Activated naive CD4-positive, alpha-beta T cell treated with anti-CD3 and anti-CD28 coated beads, Interleukin-2, amount 10 ng/mL, durations not matched to agents 7 days and 5 days (primary cell): ENCODE measurements around the gene DRC7.
"Not testable (repeated sequence)": the region's sequence is repeated elsewhere in the genome, so short reads cannot be mapped to it uniquely, and the experiment has no call there.

Experiments used
- CTCF ChIA-PET: fragments of 350-600 bp; sonication (Branson Sonifier 250); formaldehyde crosslinking; loops from one replicate; lab custom pipeline; 2021; ENCODE audit warnings: antibody characterized with exemption; lab: Charles Lee
- DNase-seq: peaks from one replicate; pipeline ENCODE4 v3.0.0-alpha.2; 2020
- H3K27ac Mint-ChIP-seq: one replicate; pipeline ENCODE4 v1.8.0; 2021; ENCODE audit warnings: mild to moderate bottlenecking, moderate library complexity, mixed read lengths
- H3K27me3 Mint-ChIP-seq: one replicate; pipeline ENCODE4 v1.8.0; 2021; ENCODE audit warnings: mild to moderate bottlenecking, mixed read lengths
- H3K36me3 Mint-ChIP-seq: one replicate; pipeline ENCODE4 v1.8.0; 2021; ENCODE audit warnings: mixed read lengths
- H3K4me1 Mint-ChIP-seq: one replicate; pipeline ENCODE4 v1.8.0; 2021; ENCODE audit warnings: mixed read lengths
- H3K4me3 Mint-ChIP-seq: one replicate; pipeline ENCODE4 v1.8.0; 2021; ENCODE audit warnings: mild to moderate bottlenecking, moderate library complexity, mixed read lengths
- H3K9me3 Mint-ChIP-seq: one replicate; pipeline ENCODE4 v1.8.0; 2021; ENCODE audit warnings: mixed read lengths

DRC7 gene

GRCh38 chr16:57770361-57770760, 75.8 kb downstream of the DRC7 start:
- Mint-ChIP-seq H3K36me3 (no peaks in the 10 kb centered on the region), H3K4me3 (no peak overlapping the region), H3K27ac (no peak overlapping the region), H3K27me3 (peaks cover 6% of the 10 kb centered on the region), H3K9me3 (no peaks in the 10 kb centered on the region), H3K4me1 (no peaks in the 10 kb centered on the region)
- CTCF ChIA-PET: interaction anchor here (1.3 kb wide), 1 partner anchor 13 kb away, joined by 3 read pairs; no protein-coding TSS in a partner anchor
- no peak for DNase-seq

GRCh38 chr16:57771141-57771785, 76.7 kb downstream of the DRC7 start:
- H3K9me3 Mint-ChIP-seq: no peaks in the 10 kb centered on the region
- H3K27ac Mint-ChIP-seq: no peak overlapping the region
- CTCF ChIA-PET: no interaction called here
- no peaks in the 10 kb centered on the region for H3K4me1 Mint-ChIP-seq
- H3K27me3 Mint-ChIP-seq: peaks cover 8% of the 10 kb centered on the region
- H3K4me3 Mint-ChIP-seq: no peak overlapping the region
- no peak for DNase-seq
- H3K36me3 Mint-ChIP-seq: no peaks in the 10 kb centered on the region

- CTCF ChIA-PET: no interaction called here
- Mint-ChIP-seq H3K9me3 (no peaks in the 10 kb centered on the region), H3K36me3 (no peaks in the 10 kb centered on the region), H3K4me3 (no peak overlapping the region), H3K27me3 (peaks cover 5% of the 10 kb centered on the region), H3K27ac (no peak overlapping the region), H3K4me1 (no peaks in the 10 kb centered on the region)
- DNase-seq: no peak
Observed at GRCh38 chr16:57773019-57773418, 78.4 kb downstream of the DRC7 start.

- H3K4me3 Mint-ChIP-seq: no peak overlapping the region
- no peaks in the 10 kb centered on the region for H3K36me3 Mint-ChIP-seq
- no peak for DNase-seq
- CTCF ChIA-PET: no interaction called here
- no peaks in the 10 kb centered on the region for H3K9me3 Mint-ChIP-seq
- H3K4me1 Mint-ChIP-seq: no peaks in the 10 kb centered on the region
- no peak overlapping the region for H3K27ac Mint-ChIP-seq
- H3K27me3 Mint-ChIP-seq: peaks cover 5% of the 10 kb centered on the region
Observed at GRCh38 chr16:57773655-57774295, 79.2 kb downstream of the DRC7 start.

- Mint-ChIP-seq H3K9me3 (no peaks in the 10 kb centered on the region), H3K4me1 (no peaks in the 10 kb centered on the region), H3K27me3 (peaks cover 5% of the 10 kb centered on the region), H3K4me3 (no peak overlapping the region), H3K36me3 (no peaks in the 10 kb centered on the region), H3K27ac (no peak overlapping the region)
- CTCF ChIA-PET: no interaction called here
- no peak for DNase-seq
Observed at GRCh38 chr16:57774705-57775285, 80.2 kb downstream of the DRC7 start.

GRCh38 chr16:57775661-57776469, 81.3 kb downstream of the DRC7 start:
- Mint-ChIP-seq H3K9me3 (no peaks in the 10 kb centered on the region), H3K36me3 (no peaks in the 10 kb centered on the region), H3K4me3 (no peak overlapping the region), H3K27ac (no peak overlapping the region), H3K4me1 (no peaks in the 10 kb centered on the region), H3K27me3 (peaks cover 5% of the 10 kb centered on the region)
- no peak for DNase-seq
- CTCF ChIA-PET: interaction anchor here (1.7 kb wide), 1 partner anchor 88 kb away, joined by 3 read pairs; no protein-coding TSS in a partner anchor

- DNase-seq: no peak
- peaks cover 5% of the 10 kb centered on the region for H3K27me3 Mint-ChIP-seq
- CTCF ChIA-PET: interaction anchor here (1.2 kb wide), 1 partner anchor 203 kb away, joined by 3 read pairs; no protein-coding TSS in a partner anchor
- H3K27ac Mint-ChIP-seq: no peak overlapping the region
- no peak overlapping the region for H3K4me3 Mint-ChIP-seq
- H3K9me3 Mint-ChIP-seq: no peaks in the 10 kb centered on the region
- no peaks in the 10 kb centered on the region for H3K36me3 Mint-ChIP-seq
- no peaks in the 10 kb centered on the region for H3K4me1 Mint-ChIP-seq
Observed at GRCh38 chr16:57778658-57779057, 84.1 kb downstream of the DRC7 start.

- H3K9me3 Mint-ChIP-seq, H3K27ac Mint-ChIP-seq, CTCF ChIA-PET, DNase-seq, H3K4me1 Mint-ChIP-seq, H3K36me3 Mint-ChIP-seq, H3K4me3 Mint-ChIP-seq, H3K27me3 Mint-ChIP-seq: not testable (repeated sequence)
Observed at GRCh38 chr16:57779836-57780235, 85.2 kb downstream of the DRC7 start.

GRCh38 chr16:57781349-57781740, 86.7 kb downstream of the DRC7 start:
- no peak for DNase-seq
- Mint-ChIP-seq H3K27me3 (peaks cover 3% of the 10 kb centered on the region), H3K36me3 (no peaks in the 10 kb centered on the region), H3K9me3 (no peaks in the 10 kb centered on the region), H3K27ac (no peak overlapping the region), H3K4me1 (no peaks in the 10 kb centered on the region), H3K4me3 (no peak overlapping the region)
- CTCF ChIA-PET: no interaction called here
